DND-41 (cell line): Measurements from ENCODE around the gene ZNF280A.

ENCODE experiments used
- ATAC-seq: fragments of 200-7000 bp; cut with Tn5 transposase; 3 replicates; pipeline ENCODE4 v1.9.1; 2021; ENCODE audit warnings: low read depth; ENCODE audit not compliant: insufficient read depth
- DNase-seq: peaks from one replicate; pipeline ENCODE4 v3.0.0-alpha.2; 2020
- H2AFZ ChIP-seq: 2 replicates; pipeline ENCODE4 v1.6.0; 2012; ENCODE audit warnings: low read depth, low read length
- H3K27ac ChIP-seq: 2 replicates; pipeline ENCODE4 v1.5.1; 2012; ENCODE audit warnings: low read length, inconsistent platforms
- H3K27me3 ChIP-seq: fragments of 200-600 bp; sonication (generic); 2 replicates; pipeline ENCODE4 v1.6.0; 2012; ENCODE audit warnings: low read length, mild to moderate bottlenecking, inconsistent platforms; ENCODE audit not compliant: insufficient read depth, poor library complexity
- H3K36me3 ChIP-seq: 2 replicates; pipeline ENCODE4 v1.5.1; 2012; ENCODE audit warnings: low read length, inconsistent platforms; ENCODE audit not compliant: insufficient read depth
- H3K4me1 ChIP-seq: 2 replicates; pipeline ENCODE4 v1.5.1; 2012; ENCODE audit warnings: mild to moderate bottlenecking, low read length; ENCODE audit not compliant: insufficient read depth
- H3K4me2 ChIP-seq: 2 replicates; pipeline ENCODE4 v1.6.0; 2012; ENCODE audit warnings: mild to moderate bottlenecking, moderate library complexity, low read length, inconsistent platforms; ENCODE audit not compliant: insufficient read depth
- H3K4me3 ChIP-seq, 2 experiments: fragments of 200-600 bp in 1 of 2; shearing (Covaris generic) in 1 of 2; 2 replicates each; pipeline ENCODE4 v1.5.1; 2012 to 2016; ENCODE audit warnings: inconsistent platforms in 2 of 2, low read length in 2 of 2, mild to moderate bottlenecking in 2 of 2, low read depth in 1 of 2, moderate library complexity in 1 of 2
- H3K79me2 ChIP-seq: 2 replicates; pipeline ENCODE4 v1.6.0; 2012; ENCODE audit warnings: low read length, inconsistent platforms; ENCODE audit not compliant: insufficient read depth
- H3K9ac ChIP-seq: 2 replicates; pipeline ENCODE4 v1.6.0; 2012; ENCODE audit warnings: low read depth, mild to moderate bottlenecking, inconsistent platforms, low read length, moderate library complexity
- H3K9me3 ChIP-seq: 2 replicates; pipeline ENCODE4 v1.5.1; 2012; ENCODE audit warnings: low read length, moderate library complexity, mild to moderate bottlenecking, inconsistent platforms; ENCODE audit not compliant: insufficient read depth, severe bottlenecking
- H4K20me1 ChIP-seq: 2 replicates; pipeline ENCODE4 v1.6.0; 2012; ENCODE audit warnings: low read length; ENCODE audit not compliant: insufficient read depth
- EZH2 ChIP-seq: IDR thresholded peaks from 3 replicates; pipeline ENCODE4 v1.6.1; 2012; ENCODE audit warnings: borderline replicate concordance, low read depth, mild to moderate bottlenecking, moderate library complexity, low read length, inconsistent platforms; ENCODE audit not compliant: severe bottlenecking
- TF ChIP-seq, protein P1 (sequence below): IDR thresholded peaks from 2 replicates; pipeline ENCODE4 v1.5.1; 2012; ENCODE audit warnings: borderline replicate concordance, low read length, moderate library complexity, mild to moderate bottlenecking; ENCODE audit not compliant: poor library complexity, severe bottlenecking; ENCODE audit errors: extremely low read depth

The ZNF280A gene, protein sequence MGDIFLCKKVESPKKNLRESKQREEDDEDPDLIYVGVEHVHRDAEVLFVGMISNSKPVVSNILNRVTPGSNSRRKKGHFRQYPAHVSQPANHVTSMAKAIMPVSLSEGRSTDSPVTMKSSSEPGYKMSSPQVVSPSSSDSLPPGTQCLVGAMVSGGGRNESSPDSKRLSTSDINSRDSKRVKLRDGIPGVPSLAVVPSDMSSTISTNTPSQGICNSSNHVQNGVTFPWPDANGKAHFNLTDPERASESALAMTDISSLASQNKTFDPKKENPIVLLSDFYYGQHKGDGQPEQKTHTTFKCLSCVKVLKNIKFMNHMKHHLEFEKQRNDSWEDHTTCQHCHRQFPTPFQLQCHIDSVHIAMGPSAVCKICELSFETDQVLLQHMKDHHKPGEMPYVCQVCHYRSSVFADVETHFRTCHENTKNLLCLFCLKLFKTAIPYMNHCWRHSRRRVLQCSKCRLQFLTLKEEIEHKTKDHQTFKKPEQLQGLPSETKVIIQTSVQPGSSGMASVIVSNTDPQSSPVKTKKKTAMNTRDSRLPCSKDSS

GRCh38 chr22:22520020-22520656, at the start of gene ZNF280A:
ZNF280A (minus strand) TSS chr22:22520270; CDS start chr22:22515630, 4,640 bp downstream.
- no peak for DNase-seq
- Histone ChIP-seq H3K9me3 (no peaks in the 10 kb centered on the region), H3K4me2 (no peak within 1 kb of the TSS), H2AFZ (no peak within 1 kb of the TSS; the same call in 1 of the 2 replicates), H3K79me2 (no peaks in the 10 kb centered on the region), H3K4me3 (no peak within 1 kb of the TSS), H3K36me3 (no peaks in the 10 kb centered on the region), H4K20me1 (no peaks in the 10 kb centered on the region), H3K27ac (no peak within 1 kb of the TSS), H3K27me3 (no peaks in the 10 kb centered on the region), H3K4me1 (no peaks in the 10 kb centered on the region), H3K9ac (no peak within 1 kb of the TSS)
- ATAC-seq: no peak
- no peak for TF ChIP-seq EZH2
- TF ChIP-seq, protein P1, sequence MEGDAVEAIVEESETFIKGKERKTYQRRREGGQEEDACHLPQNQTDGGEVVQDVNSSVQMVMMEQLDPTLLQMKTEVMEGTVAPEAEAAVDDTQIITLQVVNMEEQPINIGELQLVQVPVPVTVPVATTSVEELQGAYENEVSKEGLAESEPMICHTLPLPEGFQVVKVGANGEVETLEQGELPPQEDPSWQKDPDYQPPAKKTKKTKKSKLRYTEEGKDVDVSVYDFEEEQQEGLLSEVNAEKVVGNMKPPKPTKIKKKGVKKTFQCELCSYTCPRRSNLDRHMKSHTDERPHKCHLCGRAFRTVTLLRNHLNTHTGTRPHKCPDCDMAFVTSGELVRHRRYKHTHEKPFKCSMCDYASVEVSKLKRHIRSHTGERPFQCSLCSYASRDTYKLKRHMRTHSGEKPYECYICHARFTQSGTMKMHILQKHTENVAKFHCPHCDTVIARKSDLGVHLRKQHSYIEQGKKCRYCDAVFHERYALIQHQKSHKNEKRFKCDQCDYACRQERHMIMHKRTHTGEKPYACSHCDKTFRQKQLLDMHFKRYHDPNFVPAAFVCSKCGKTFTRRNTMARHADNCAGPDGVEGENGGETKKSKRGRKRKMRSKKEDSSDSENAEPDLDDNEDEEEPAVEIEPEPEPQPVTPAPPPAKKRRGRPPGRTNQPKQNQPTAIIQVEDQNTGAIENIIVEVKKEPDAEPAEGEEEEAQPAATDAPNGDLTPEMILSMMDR: no peak

DNA sequence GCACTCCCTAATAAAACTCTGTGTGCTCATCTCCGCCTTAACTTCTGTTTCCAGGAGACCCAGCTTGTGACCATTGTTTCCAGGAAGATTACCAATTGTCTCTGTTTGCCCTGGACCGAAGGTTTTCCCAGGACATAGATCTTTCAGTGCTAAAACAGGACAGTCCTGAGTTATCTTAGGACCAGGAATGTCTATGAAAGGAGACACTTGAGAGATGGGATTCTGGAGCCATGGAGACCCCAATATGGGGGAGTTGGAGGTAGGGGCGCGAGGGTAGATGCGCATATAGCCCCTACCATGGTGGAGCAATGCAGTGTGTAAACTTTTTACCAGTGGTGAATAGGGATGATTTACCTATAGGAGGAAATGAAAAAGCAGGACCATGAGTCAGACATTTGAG, 49.1 kb upstream of the ZNF280A start:
- Histone ChIP-seq H3K27me3 (peaks cover 17% of the 10 kb centered on the region), H3K79me2 (no peaks in the 10 kb centered on the region), H3K9me3 (no peaks in the 10 kb centered on the region), H3K4me3 (no peak overlapping the region), H3K4me2 (no peak overlapping the region), H3K36me3 (no peaks in the 10 kb centered on the region), H3K9ac (no peak overlapping the region), H3K27ac (no peak overlapping the region), H2AFZ (no peak overlapping the region), H3K4me1 (no peaks in the 10 kb centered on the region), H4K20me1 (no peaks in the 10 kb centered on the region)
- TF ChIP-seq, protein P1: no peak
- no peak for ATAC-seq
- no peak for DNase-seq

DNA sequence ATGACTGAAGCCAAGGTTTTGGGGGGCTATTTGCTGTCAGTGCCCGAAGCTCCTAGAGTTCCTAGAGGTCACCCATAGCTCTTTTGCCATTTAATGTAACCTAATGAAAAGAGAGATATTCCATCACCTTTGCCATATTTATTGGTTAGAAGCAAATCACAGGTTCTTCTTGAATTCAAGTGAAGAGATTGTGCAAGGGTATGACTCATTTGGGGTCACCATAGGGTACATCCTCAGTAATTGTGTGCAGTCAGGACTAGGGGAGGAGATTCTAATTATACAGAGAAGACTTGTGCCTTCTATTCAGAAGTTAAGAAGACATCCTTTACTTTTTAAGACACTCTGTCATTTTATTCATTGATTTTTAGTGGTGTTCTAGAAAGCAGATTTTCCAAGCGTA, 45.9 kb upstream of the ZNF280A start:
- no peak overlapping the region for H3K9ac ChIP-seq
- H2AFZ ChIP-seq: no peak overlapping the region
- TF ChIP-seq, protein P1: no peak
- no peak for TF ChIP-seq EZH2
- H3K4me2 ChIP-seq: no peak overlapping the region
- no peaks in the 10 kb centered on the region for H3K4me1 ChIP-seq
- ATAC-seq (no peak), DNase-seq (no peak)
- H3K27me3 ChIP-seq: peaks cover 10% of the 10 kb centered on the region
- H3K36me3 ChIP-seq: no peaks in the 10 kb centered on the region
- no peak overlapping the region for H3K4me3 ChIP-seq
- H3K79me2 ChIP-seq: no peaks in the 10 kb centered on the region
- H3K27ac ChIP-seq: no peak overlapping the region
- no peaks in the 10 kb centered on the region for H3K9me3 ChIP-seq
- no peaks in the 10 kb centered on the region for H4K20me1 ChIP-seq
